Hematopoietic multipotent progenitor cell treated with erythropoietin and hydrocortisone succinate and interleukin-3 and kit ligand, for 4 days (in vitro differentiated cells): ENCODE results near the gene GALNS.

Experiments
- DNase-seq: peaks from one replicate; pipeline ENCODE4 v3.0.0-alpha.2; 2015

Gene GALNS

DNA sequence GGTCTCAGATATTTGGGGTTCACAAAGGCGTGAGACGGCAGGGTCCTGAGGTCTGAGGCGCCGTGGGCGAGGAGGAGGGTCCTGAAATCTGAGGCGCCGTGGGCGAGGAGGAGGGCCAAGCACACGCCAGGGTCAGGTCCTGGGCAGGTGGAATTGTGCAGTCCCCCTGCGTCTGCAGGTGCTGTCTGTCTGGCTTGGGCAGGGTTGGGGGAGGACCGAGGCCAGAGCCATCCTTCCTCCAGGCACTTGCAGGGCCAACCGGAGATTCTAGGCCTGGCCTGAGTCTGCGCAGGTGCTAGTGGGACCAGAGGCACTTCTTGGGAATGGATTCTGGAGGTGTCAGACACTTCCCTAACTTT lies 42.6 kb downstream of the GALNS start:
- DNase-seq: no peak

DNA sequence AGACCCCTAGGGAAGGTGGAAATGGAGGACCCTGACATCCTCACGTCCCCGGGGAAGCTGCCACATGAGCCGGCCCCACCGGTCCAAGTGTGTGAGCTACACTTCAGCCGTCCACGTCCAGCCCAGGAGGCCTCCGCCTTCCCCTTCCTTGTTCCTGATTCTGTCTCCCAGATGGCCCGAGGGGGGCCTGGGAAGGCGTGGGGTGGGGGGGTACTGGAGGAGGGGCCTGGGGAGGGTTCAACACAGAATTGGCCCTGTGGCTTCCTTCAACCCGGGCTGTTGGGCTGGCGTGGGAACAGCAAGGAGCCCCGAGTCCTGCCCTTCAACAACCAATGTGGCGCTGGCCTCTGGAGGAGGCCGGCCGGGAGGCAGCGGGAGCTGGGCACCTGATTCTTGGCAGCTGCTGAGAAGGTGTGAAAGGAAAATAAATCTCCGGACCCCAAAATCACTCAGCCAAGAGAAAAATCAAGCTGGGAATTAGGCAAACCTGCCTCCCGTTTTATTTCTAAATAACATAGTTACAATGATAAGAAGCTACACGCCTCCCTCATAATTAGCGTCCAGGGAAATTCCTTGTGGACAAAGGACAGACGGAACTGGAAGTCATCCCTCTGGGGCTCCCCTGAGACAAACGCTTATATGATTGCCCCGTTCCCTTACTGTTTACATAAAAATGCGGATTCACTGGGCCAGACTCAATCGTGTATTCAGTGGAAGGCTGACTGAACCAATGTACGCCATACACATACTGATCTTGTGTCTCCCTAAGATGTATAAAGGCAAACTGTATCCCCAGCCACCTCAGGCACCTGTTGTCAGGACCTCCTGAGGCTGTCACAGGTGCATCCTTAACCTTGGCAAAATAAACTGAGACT lies 43.2 kb downstream of the GALNS start:
- no peak for DNase-seq

GRCh38 chr16:88812513-88813268 lies 44.1 kb downstream of the GALNS start:
- DNase-seq: peak; percentile 77

DNA sequence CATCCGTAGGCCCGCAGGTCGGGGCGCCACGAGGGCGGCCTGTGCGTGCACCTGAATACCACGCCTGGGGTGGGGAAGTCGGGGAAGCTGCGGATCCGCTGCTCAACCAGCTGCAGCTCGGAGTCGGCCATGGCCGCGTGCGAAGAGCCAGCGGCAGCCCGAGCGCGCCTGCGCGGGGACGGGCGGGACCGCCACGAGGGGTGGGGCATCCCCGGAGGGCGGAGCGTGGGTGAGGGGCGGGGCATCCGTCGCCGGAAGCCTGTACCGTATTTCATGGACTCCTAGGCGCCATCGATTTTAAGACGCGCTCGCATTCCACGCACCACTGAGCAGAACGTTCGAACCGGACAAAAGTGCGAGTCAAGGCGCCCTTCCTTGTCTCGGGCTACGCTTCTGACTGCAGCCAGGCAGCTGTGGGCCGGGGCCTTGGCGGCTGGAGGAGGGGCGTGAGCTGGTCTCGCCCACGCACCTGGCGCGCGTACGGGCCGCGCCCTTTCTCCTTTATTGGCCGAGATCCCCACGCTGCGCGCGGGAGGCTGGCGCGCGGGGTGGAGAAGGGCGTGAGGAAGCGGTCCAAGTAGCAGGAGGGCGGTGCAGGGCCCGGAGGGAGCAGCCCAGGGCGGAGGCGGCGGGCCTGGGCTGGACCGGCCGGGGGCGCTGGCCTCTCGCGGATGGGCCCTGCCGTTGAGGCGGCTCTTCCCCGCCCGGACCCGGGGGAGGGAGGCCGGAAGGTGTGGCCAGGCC lies 44.8 kb downstream of the GALNS start, which contains the start of gene APRT:
TSS of gene APRT (minus strand) at position 160 of the 744 bp plus-strand sequence. CDS start at position 131, 29 bp downstream.
- DNase-seq: peak; percentile 95

- peak; percentile 94 for DNase-seq
Measured at GRCh38 chr16:88810912-88811768, 45.6 kb downstream of the GALNS start.

GRCh38 chr16:88810166-88810911 lies 46.4 kb downstream of the GALNS start:
- peak; percentile 77 for DNase-seq

- peak; percentile 61 for DNase-seq
Measured at GRCh38 chr16:88809676-88810165, 47.0 kb downstream of the GALNS start.

GRCh38 chr16:88809068-88809675 lies 47.6 kb downstream of the GALNS start:
- DNase-seq: no peak

DNA sequence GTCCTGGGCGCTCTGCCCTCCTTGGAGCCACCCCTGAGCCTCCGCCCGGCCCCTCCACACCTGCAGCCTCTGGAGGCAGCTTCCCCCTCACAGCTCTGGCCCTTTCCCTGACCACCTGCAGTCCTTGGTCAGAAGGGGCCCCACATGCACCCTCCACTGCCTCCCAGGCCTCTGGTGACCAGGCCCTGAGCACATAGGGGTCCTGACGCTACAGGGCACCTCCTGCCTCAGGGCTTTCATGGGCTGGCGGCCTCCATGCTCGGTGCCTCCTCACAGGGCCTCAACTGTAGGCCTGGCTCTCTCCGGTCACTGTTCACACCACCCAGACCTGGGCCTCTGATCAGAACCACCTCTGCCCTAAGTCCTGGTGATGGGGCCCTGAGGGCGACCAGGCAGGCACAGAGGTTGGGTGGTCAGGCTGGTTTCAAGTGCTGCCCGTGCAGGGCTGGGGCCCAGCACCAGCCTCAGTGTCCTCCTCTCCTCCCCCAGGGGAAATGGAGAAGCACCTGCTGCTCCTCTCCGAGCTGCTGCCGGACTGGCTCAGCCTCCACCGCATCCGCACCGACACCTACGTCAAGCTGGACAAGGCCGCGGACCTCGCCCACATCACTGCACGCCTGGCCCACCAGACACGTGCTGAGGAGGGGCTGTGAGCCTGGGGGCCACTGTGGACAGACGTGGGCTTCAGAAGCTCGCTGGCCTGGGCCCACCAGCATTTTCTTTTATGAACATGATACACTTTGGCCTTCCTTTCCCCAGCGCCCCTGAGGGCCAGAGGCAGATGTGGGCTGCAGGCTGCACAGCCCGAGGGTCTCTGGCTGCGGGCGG lies 48.9 kb downstream of the GALNS start:
- DNase-seq: no peak

GRCh38 chr16:88807142-88807625 lies 49.6 kb downstream of the GALNS start:
- DNase-seq: no peak

DNA sequence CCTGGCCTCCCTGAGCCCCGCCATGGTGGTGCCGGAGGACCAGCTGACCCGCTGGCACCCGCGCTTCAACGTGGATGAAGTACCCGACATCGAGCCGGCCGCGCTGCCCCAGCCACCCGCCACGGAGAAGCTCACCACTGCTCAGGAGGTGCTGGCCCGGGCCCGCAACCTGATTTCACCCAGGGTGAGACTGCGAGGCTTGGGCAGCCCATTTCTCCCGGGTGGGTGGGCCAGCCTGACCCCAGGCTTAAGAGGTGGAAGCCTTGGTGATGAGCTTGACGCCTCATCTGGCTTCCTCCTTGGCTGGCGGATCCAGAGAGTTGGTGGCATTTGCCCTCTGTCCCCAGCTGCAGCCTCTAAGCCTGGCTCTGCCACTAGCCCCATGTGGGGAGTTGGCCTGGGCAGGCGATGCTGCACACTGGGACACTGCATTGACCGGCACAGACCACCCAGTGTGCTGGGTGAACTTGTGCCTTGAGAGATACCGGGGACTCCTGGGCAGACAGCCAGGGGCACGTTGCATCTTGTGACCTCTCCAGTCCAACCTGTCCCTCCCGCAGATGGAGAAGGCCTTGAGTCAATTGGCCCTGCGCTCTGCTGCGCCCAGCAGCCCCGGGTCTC lies 50.1 kb downstream of the GALNS start:
- DNase-seq: no peak

DNA sequence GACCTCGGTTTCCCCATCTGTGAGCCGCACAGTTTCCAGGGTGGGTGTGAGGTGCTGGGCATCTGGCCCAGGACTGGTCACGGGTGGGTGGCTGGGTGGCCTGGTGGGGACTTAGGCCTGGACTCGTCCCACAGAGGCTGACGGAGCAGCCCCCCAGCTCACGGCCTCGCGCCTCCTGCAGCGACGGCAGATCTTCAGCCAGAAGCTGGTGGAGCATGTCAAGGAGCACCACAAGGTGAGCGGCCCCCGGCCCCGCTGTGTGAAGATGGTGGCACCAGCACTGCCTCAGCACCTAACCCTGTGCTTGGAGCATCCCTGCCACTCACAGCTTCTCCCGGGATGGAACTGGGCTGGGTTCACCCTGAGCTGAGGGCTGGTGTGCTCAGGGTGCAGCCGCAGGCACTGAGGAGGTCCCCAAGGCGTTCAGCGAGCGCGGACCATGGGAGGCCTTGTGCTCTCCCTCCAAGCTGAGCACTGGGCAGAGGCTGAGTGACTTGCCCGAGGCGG lies 50.8 kb downstream of the GALNS start:
- no peak for DNase-seq

- DNase-seq: no peak
Measured at GRCh38 chr16:88805340-88805715, 51.4 kb downstream of the GALNS start.

- DNase-seq: no peak
Measured at GRCh38 chr16:88804552-88805339, 52.0 kb downstream of the GALNS start.

- DNase-seq: no peak
Measured at GRCh38 chr16:88804173-88804551, 52.6 kb downstream of the GALNS start.

DNA sequence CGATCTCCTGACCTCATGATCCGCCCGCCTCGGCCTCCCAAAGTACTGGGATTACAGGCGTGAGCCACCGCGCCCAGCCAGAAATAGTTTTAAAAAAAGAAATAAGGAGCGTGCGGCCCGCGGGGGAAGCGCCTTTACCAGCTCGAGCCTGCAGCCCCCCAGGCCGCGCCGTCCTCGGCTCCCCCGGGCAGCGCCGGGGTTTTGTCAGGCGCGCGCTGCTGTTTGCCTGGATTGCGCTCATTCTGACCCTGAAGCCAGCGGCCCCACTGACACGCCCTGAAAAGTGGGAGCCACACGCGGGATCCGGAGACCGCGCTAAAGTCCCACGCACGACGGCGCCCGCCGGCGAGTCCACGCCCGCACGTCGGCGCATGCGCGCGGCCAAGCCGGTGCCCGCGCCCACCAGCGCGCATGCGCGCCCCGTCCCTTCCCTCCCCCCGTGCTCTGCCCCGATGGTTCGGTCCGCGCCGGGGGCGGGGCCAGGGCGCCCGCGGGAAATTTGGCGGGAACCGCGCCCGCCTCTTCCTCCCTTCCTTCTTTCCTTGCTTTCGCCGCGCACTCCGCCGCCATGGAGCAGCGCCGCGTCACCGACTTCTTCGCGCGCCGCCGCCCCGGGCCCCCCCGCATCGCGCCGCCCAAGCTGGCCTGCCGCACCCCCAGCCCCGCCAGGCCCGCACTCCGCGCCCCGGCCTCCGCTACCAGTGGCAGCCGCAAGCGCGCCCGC lies 53.3 kb downstream of the GALNS start, which contains the start of gene CDT1:
TSS of gene CDT1 (plus strand) at position 526 of the 724 bp plus-strand sequence. CDS start at position 569, 43 bp downstream.
- peak; percentile 90 for DNase-seq

- DNase-seq: no peak
Measured at GRCh38 chr16:88800277-88800592, 56.5 kb downstream of the GALNS start.
